Muscle of leg (tissue), 11 donors: ENCODE measurements around the gene SLC25A51. TPM values are rescaled to one million over a fixed set of nuclear protein-coding genes. Genes with fewer than 3 reads are reported as not detected.

Source experiments
- DNase-seq: peaks from one replicate; pipeline ENCODE4 v3.0.0; 2013
- H3K27ac ChIP-seq: one replicate; pipeline ENCODE4 v1.5.1; 2013; ENCODE audit warnings: mild to moderate bottlenecking, low read length, control low read depth
- H3K27me3 ChIP-seq: one replicate; pipeline ENCODE4 v1.6.1; 2013; ENCODE audit warnings: low read length; ENCODE audit not compliant: control insufficient read depth, insufficient read depth
- H3K36me3 ChIP-seq: one replicate; pipeline ENCODE4 v1.6.1; 2013; ENCODE audit warnings: low read length; ENCODE audit not compliant: control insufficient read depth, insufficient read depth
- H3K4me1 ChIP-seq: one replicate; pipeline ENCODE4 v1.6.1; 2013; ENCODE audit warnings: low read length; ENCODE audit not compliant: control insufficient read depth, insufficient read depth
- H3K4me3 ChIP-seq: one replicate; pipeline ENCODE4 v1.5.1; 2013; ENCODE audit warnings: low read length, control low read depth
- H3K9me3 ChIP-seq: replicated peaks from 2 replicates; pipeline ENCODE4 v1.6.1; 2013; ENCODE audit warnings: low read depth, low read length; ENCODE audit not compliant: control insufficient read depth
- WGBS: methylation state at CpG from one replicate; pipeline ENCODE4 v1.1.5; 2013; ENCODE audit warnings: missing lambda C conversion rate; ENCODE audit not compliant: insufficient coverage; 5-methylcytosine and 5-hydroxymethylcytosine counted together
- polyA plus RNA-seq, 8 donors: library from polyadenylated mRNA; unstranded; fragments of 120-200 nt; gene quantifications; one replicate each; pipeline versions ENCODE4 v1.2.1 to v1.2.3, GENCODE V29; 2013; ENCODE audit warnings: inconsistent platforms in 1 of 8, low replicate concordance in 1 of 8; ENCODE audit not compliant: insufficient read length in 8 of 8, insufficient read depth in 1 of 8
- total RNA-seq: library from RNA; stranded (reverse); fragments of 120-200 nt; gene quantifications from one replicate; pipeline ENCODE4 v1.2.4, GENCODE V29; 2013

The SLC25A51 gene
- total and polyA plus RNA-seq, 9 donors: 9.6 to 19.7 (median 13.2) TPM

DNA sequence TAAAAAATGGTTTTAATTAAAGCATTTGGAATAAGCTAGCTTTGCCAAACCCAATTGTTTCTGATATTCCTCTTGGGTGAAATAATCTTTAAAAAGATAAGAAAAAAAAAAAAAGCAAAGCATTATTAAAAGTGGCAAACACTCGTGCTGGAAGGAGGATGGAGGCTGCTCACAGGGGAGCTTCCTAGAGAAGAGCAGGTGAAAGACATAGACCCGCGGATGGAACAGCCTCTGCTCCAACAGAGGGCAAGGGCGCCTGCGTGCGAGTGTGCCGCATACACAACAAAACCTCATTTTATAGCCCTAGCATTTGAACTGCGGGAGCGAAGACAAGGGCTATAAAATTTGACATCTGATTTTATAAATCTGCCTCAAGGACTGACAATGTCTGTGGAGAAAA, 33.4 kb upstream of the SLC25A51 start:
- no peaks in the 10 kb centered on the region for H3K9me3 ChIP-seq
- no peaks in the 10 kb centered on the region for H3K27me3 ChIP-seq
- no peak overlapping the region for H3K4me3 ChIP-seq
- H3K4me1 ChIP-seq: peaks cover 23% of the 10 kb centered on the region
- WGBS: no CpG with 5 or more reads among the region's 9 CpGs
- no peak overlapping the region for H3K27ac ChIP-seq
- DNase-seq: no peak
- peaks cover 4% of the 10 kb centered on the region for H3K36me3 ChIP-seq

DNA sequence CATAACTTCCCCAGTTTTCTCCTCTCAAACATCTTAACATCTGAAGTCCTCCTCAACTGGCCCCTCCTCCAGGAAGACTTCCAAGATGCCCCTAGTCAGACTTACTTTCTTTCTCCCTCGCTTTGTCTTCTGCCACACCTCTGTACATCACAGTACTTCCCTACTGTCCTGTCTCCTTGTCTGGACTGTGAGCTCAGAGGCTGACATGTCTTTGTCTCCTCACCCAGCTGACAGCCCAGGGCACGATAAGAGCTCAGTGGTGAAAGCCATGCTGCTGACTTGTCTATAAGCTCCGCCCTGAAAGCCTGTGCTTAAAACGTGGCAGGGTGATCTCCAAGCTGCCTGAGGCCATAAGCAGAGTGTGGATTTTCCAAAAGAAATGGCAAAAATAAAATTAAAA, 33.0 kb upstream of the SLC25A51 start:
- Histone ChIP-seq H3K4me1 (peaks cover 23% of the 10 kb centered on the region), H3K27ac (no peak overlapping the region), H3K27me3 (no peaks in the 10 kb centered on the region), H3K36me3 (peaks cover 3% of the 10 kb centered on the region), H3K4me3 (no peak overlapping the region), H3K9me3 (no peaks in the 10 kb centered on the region)
- WGBS: 75% methylated on average over 2 of the region's 4 CpGs
- DNase-seq: no peak

DNA sequence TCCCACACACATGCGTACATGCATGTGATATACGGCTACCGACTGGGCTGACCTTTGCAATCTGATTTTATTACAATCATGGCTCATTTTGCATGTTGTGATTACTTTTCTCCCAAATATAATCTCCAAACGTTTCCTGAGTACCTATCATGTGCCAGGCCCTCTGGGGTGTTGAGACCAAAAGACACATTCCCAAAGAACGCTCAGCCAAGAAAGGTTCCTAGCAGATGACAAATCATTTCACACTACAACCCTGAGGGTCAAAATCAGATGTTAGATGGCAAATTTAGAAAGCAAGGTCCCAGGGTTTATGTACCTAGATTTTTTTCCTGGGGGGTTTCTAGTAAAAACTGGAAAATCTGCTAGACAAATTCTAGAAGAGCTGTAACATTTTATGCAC, 32.4 kb upstream of the SLC25A51 start:
- DNase-seq: no peak
- H3K9me3 ChIP-seq: no peaks in the 10 kb centered on the region
- H3K4me3 ChIP-seq: no peak overlapping the region
- no peak overlapping the region for H3K27ac ChIP-seq
- H3K27me3 ChIP-seq: no peaks in the 10 kb centered on the region
- H3K36me3 ChIP-seq: peaks cover 3% of the 10 kb centered on the region
- WGBS: 74% methylated on average over 3 of the region's 5 CpGs
- peaks cover 23% of the 10 kb centered on the region for H3K4me1 ChIP-seq

DNA sequence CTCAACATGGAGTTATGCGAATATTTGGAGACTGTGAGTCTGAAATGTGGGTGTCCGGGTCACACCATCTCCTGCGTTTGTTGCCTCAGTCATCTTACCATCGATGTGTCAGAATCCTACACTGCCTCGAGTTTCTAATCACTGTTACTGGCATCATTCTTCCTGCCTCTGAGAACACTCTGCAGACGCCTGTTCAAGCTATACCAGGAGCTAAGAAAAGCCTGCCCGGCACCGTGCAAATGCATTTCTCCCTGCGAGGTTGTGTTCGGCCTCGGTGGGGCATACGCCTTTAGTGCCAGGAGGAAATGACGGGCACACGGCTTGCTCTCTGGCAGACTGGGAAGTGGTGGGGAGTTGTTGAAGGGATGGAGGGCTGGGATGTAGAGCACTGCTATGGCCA, 31.2 kb upstream of the SLC25A51 start:
- 70% methylated on average over 12 of the region's 14 CpGs for WGBS

DNA sequence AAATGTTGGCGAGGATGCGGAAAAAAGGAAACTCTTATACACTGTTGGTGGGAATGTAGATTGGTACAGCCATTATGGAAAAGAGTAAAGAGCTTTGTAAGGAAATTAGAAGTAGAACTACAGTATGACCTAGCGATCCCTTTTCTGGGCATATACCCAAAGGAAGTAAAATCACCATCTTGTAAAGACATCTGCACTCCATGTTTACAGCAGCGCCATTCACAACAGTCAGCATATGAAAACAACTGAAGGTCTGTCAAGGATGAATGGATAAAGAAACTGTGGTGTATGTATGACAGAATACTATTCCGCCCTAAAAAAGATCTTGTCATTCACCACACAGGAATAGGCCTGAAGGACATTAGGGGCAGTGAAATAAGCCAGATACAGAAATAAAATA, 27.7 kb upstream of the SLC25A51 start:
- H3K36me3 ChIP-seq: no peaks in the 10 kb centered on the region
- no peak overlapping the region for H3K27ac ChIP-seq
- no peaks in the 10 kb centered on the region for H3K9me3 ChIP-seq
- peaks cover 26% of the 10 kb centered on the region for H3K4me1 ChIP-seq
- no peak for DNase-seq
- no peak overlapping the region for H3K4me3 ChIP-seq
- H3K27me3 ChIP-seq: no peaks in the 10 kb centered on the region
- whole genome bisulfite sequencing: no CpG with 5 or more reads among the region's 5 CpGs

More for the DNA sequence above, 31.2 kb upstream of the SLC25A51 start:
- H3K4me3 ChIP-seq: no peak overlapping the region
- no peak for DNase-seq
- no peaks in the 10 kb centered on the region for H3K9me3 ChIP-seq
- no peaks in the 10 kb centered on the region for H3K27me3 ChIP-seq
- no peak overlapping the region for H3K27ac ChIP-seq
- peaks cover 23% of the 10 kb centered on the region for H3K4me1 ChIP-seq
- H3K36me3 ChIP-seq: peaks cover 3% of the 10 kb centered on the region

DNA sequence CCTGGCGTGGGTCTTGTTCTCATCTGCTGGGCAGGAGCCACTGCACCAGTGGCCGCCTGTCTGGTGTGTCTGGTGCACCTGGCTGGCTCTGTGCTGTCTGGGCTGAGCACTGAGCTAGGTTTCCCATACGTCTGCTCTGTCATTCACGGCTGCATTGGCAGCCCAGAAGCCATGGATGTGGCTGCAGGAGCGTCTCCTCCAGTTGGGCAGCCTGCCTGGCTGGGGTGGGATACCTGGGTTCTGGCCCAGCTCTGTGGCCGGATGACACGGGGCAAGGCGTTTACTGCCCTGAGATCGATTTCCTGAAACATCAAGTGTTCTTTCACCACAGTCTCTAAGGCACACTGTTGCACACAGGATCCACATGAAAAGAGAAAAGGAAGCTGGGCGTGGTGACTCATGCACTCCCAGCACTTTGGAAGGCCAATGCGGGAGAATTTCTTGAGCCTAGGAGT, 25.5 kb upstream of the SLC25A51 start:
- WGBS: 59% methylated on average over 5 of the region's 11 CpGs
- H3K4me3 ChIP-seq: no peak overlapping the region
- H3K9me3 ChIP-seq: no peaks in the 10 kb centered on the region
- no peak overlapping the region for H3K27ac ChIP-seq
- no peak for DNase-seq
- H3K4me1 ChIP-seq: peaks cover 26% of the 10 kb centered on the region
- H3K36me3 ChIP-seq: no peaks in the 10 kb centered on the region
- no peaks in the 10 kb centered on the region for H3K27me3 ChIP-seq

DNA sequence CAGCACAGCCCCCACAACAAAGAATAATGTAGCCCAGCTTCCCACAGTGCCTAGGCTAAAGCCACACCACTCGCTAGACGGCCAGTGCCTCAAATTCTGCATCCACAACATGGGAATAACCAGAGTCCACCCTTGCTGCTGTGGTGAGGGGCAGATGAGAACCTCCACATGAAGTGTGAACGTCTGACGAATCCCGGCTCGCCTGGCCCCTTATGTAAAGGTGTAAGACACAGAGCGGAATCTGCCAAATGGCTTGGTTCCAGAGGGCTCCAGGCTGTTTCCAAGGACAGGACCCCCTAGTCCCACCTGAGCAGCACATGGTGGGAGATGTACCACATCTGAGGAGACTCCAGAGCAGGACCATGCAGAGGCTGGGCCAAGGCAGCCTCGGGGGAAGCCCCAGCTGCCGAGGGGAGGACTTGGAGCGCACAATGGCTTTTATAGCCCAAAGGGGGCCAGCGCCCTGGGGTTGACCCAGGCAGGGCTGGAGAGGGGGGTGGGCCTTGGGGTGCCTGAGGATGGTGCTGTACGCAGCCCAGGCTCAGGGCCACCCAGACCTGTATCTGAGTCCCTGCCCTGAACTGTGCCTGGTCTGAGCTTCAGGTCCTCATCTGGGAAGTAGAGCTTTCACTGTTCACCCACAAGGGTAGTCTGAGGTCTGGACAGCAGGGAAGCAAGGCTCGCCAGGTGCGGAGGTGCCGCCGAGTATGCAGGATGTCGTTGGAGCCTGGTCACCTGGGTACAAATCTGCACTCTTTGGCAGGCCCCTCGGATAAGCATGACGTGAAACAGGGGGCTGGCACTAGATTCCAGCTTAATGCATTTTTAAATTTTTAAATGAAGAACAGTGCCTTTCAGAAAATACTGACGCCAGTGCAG, 24.9 kb upstream of the SLC25A51 start:
- H3K4me3 ChIP-seq: no peak overlapping the region
- peaks cover 26% of the 10 kb centered on the region for H3K4me1 ChIP-seq
- H3K27ac ChIP-seq: no peak overlapping the region
- H3K36me3 ChIP-seq: no peaks in the 10 kb centered on the region
- 52% methylated on average over 17 of the region's 20 CpGs for WGBS
- DNase-seq: no peak
- no peaks in the 10 kb centered on the region for H3K27me3 ChIP-seq
- no peaks in the 10 kb centered on the region for H3K9me3 ChIP-seq

DNA sequence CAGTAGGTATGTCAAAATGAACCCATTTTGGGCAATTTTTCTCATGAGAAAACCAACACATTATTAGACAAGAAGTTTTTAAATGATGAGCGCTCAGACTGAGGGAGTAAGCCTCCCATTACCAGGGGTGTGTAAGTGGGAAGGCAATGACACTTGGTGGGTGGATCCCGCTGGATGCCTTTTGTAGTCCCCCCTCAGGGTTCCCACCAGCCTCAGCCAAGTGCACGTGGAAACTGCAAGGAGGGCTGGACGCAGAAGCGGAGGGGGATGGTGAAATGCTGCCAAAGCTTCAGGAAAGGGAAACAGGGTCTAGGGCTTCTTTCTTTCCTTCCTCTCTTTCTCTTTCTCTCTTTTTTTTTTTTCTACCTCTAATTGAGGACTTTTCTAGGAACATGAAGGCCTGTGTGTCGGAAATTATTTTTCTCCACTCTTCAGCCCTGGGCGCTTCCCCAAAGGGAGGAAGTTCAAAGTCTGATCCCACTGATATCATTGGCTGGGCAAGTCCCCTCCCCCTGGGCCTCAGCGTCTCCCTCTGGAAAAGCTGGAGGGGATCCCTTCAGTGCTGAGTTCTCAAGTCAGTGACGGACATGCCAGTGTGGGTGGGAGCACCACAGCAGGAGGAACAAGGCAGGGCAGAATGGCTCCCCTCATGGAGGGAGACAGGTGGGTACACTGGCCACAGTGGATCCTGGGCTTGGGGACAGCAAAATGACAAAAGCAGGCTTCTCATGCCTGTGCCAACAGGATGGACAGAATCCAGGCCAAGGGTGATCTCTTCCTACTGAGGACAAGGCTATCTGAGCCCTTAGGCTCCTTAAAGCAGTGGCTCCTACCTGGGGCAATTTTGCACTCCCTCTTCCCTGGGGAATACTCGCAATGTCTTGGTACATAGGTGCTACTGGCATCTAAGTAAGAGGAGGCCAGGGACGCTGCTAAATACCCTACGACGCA, 23.9 kb upstream of the SLC25A51 start:
- 47% methylated on average over 6 of the region's 13 CpGs for WGBS
- peak overlapping the region; percentile 44 for H3K27ac ChIP-seq
- no peak for DNase-seq
- H3K4me3 ChIP-seq: no peak overlapping the region
- H3K9me3 ChIP-seq: no peaks in the 10 kb centered on the region
- no peaks in the 10 kb centered on the region for H3K36me3 ChIP-seq
- no peaks in the 10 kb centered on the region for H3K27me3 ChIP-seq
- H3K4me1 ChIP-seq: peaks cover 26% of the 10 kb centered on the region

DNA sequence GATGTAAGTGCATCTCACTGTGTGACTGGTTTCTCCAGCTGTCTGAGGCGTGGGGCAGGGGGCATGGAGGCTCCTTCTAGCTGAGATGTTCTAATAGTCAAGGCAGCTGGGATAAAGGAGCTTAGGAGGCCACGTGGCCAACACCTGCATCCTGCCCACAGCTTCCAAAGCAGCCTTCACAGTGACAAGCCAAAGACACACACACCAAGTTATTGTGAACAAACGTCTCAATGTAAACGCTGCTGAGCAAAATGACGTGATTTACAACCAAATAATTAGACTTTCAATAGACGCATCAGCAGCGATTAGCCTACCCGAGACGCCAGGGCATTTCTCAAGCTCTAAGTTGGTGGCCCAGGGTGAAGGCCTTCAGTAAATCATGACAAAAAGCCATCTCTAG, 23.2 kb upstream of the SLC25A51 start:
- Histone ChIP-seq H3K27me3 (no peaks in the 10 kb centered on the region), H3K36me3 (no peaks in the 10 kb centered on the region), H3K4me3 (no peak overlapping the region), H3K4me1 (peaks cover 26% of the 10 kb centered on the region), H3K27ac (peak overlapping the region; percentile 44), H3K9me3 (no peaks in the 10 kb centered on the region)
- WGBS: 49% methylated on average over 7 of the region's 9 CpGs
- DNase-seq: no peak

DNA sequence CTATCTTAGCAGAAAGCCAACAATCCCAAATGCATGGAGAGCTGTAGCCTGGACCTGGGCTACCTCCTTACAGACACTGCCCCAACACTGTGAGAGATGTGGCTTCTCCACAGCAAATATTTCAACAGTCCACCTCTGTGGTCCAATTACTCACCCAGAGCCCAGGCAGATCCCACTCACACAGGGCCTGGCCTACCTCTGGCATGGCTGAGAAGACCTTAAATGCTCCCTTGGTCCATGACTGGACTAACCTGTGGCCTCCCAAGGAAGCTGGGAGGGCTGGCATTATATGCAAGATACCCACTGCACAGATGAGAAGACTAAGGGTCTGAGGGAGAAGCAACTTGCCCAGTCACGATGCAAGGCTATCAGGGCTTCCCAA, 22.8 kb upstream of the SLC25A51 start:
- Histone ChIP-seq H3K27me3 (no peaks in the 10 kb centered on the region), H3K4me3 (no peak overlapping the region), H3K36me3 (no peaks in the 10 kb centered on the region), H3K9me3 (no peaks in the 10 kb centered on the region), H3K4me1 (peaks cover 26% of the 10 kb centered on the region), H3K27ac (no peak overlapping the region)
- no peak for DNase-seq
- 50% methylated on average over 1 of the region's 1 CpG for WGBS
